GM23248 (cell line): ENCODE data around the gene IL24. TPM values are rescaled to one million over a fixed set of nuclear protein-coding genes. Genes with fewer than 3 reads are reported as not detected.

Experiments
- DNase-seq: peaks from one replicate; pipeline ENCODE4 v3.0.0-alpha.2; 2015
- H2AFZ ChIP-seq: fragments of 200-600 bp; sonication (generic); 2 replicates; pipeline ENCODE4 v1.6.1; 2016; ENCODE audit warnings: antibody characterized with exemption
- H3F3A ChIP-seq: fragments of 200-600 bp; sonication (generic); 2 replicates; pipeline ENCODE4 v1.6.1; 2016; ENCODE audit warnings: mild to moderate bottlenecking, antibody characterized with exemption, mixed run types; ENCODE audit not compliant: insufficient read depth
- H3K27ac ChIP-seq: fragments of 200-600 bp; sonication (generic); 2 replicates; pipeline ENCODE4 v1.5.1; 2016; ENCODE audit warnings: mild to moderate bottlenecking
- H3K27me3 ChIP-seq: fragments of 200-600 bp; sonication (generic); replicated peaks from 2 replicates; pipeline ENCODE4 v1.6.1; 2016; ENCODE audit warnings: mild to moderate bottlenecking; ENCODE audit not compliant: insufficient read depth
- H3K36me3 ChIP-seq: fragments of 200-600 bp; sonication (generic); 2 replicates; pipeline ENCODE4 v1.6.1; 2016; ENCODE audit warnings: low read depth, mild to moderate bottlenecking
- H3K4me1 ChIP-seq: fragments of 200-600 bp; sonication (generic); 2 replicates; pipeline ENCODE4 v1.6.1; 2016; ENCODE audit warnings: mild to moderate bottlenecking; ENCODE audit not compliant: insufficient read depth
- H3K4me2 ChIP-seq: fragments of 200-600 bp; sonication (generic); one replicate; pipeline ENCODE4 v1.6.1; 2016; ENCODE audit warnings: mild to moderate bottlenecking; ENCODE audit not compliant: unreplicated experiment
- H3K4me3 ChIP-seq: fragments of 200-600 bp; sonication (generic); 2 replicates; pipeline ENCODE4 v1.5.1; 2016; ENCODE audit warnings: mild to moderate bottlenecking
- H3K79me2 ChIP-seq: fragments of 200-600 bp; sonication (generic); 2 replicates; pipeline ENCODE4 v1.6.1; 2016; ENCODE audit warnings: mild to moderate bottlenecking; ENCODE audit not compliant: insufficient read depth
- H3K9ac ChIP-seq: fragments of 200-600 bp; sonication (generic); 2 replicates; pipeline ENCODE4 v1.6.1; 2016; ENCODE audit warnings: mild to moderate bottlenecking
- H3K9me2 ChIP-seq: fragments of 200-600 bp; sonication (generic); 2 replicates; pipeline ENCODE4 v1.6.1; 2016; ENCODE audit warnings: mixed run types, mild to moderate bottlenecking, moderate library complexity; ENCODE audit not compliant: insufficient read depth
- H3K9me3 ChIP-seq: fragments of 200-600 bp; sonication (generic); one replicate; pipeline ENCODE4 v1.6.1; 2017; ENCODE audit warnings: low read depth
- H4K20me1 ChIP-seq: fragments of 200-600 bp; sonication (generic); 2 replicates; pipeline ENCODE4 v1.6.0; 2016; ENCODE audit not compliant: insufficient read depth
- EZH2 ChIP-seq: fragments of 200-600 bp; sonication (generic); IDR thresholded peaks from 2 replicates; pipeline ENCODE4 v1.6.1; 2018; ENCODE audit warnings: antibody characterized with exemption, mild to moderate bottlenecking; ENCODE audit not compliant: insufficient read depth, poor library complexity, severe bottlenecking
- EZH2phosphoT487 ChIP-seq: fragments of 200-600 bp; sonication (generic); IDR thresholded peaks from 2 replicates; pipeline ENCODE4 v1.6.1; 2018; ENCODE audit warnings: antibody characterized with exemption, moderate library complexity, mild to moderate bottlenecking, low read depth; ENCODE audit not compliant: insufficient read depth
- WGBS, 2 experiments: methylation state at CpG; one replicate each; pipeline ENCODE4 v1.1.6; 2015 to 2017; ENCODE audit warnings: low lambda C conversion rate in 2 of 2, low coverage in 1 of 2; ENCODE audit errors: missing lambda C conversion rate in 2 of 2; 5-methylcytosine and 5-hydroxymethylcytosine counted together
- in situ Hi-C: fragments of 300-500 bp; cut with MboI; formaldehyde crosslinking; loops from 2 replicates; pipeline ENCODE4 v1.15.0; 2020
- polyA plus RNA-seq: library from polyadenylated mRNA; unstranded; fragments of >200 nt; fragmentation: Nextera tagmentation; extraction: Ambion mirVana; gene quantifications from 2 replicates; pipeline ENCODE4 v1.2.1, GENCODE V29; 2016
- total RNA-seq: library from RNA; depleted of rRNA; stranded (reverse); fragments of >200 nt; shearing (Covaris generic); gene quantifications from 2 replicates; pipeline ENCODE4 v1.2.3, GENCODE V29; 2014

IL24 gene
- total and polyA plus RNA-seq, 2 experiments from 2014 or later = 0.49 to 2.4 TPM

GRCh38 chr1:206904423-206905142 is 7.3 kb downstream of the IL24 start:
- in situ Hi-C loops = no loop called here
- H2AFZ ChIP-seq = no peak overlapping the region
- TF ChIP-seq EZH2 = no peak
- TF ChIP-seq EZH2phosphoT487 = no peak

GRCh38 chr1:206905295-206906164 is 8.3 kb downstream of the IL24 start:
- peaks cover 25% of the 10 kb centered on the region for H3F3A ChIP-seq
- in situ Hi-C loops = no loop called here
- TF ChIP-seq EZH2 = no peak
- TF ChIP-seq EZH2phosphoT487 = no peak
- H3K9ac ChIP-seq = no peak overlapping the region
- no peaks in the 10 kb centered on the region for H3K36me3 ChIP-seq
- no peaks in the 10 kb centered on the region for H3K79me2 ChIP-seq
- peak overlapping the region; percentile 28; the same call in 1 of the 2 replicates for H2AFZ ChIP-seq
- DNase-seq = peak; percentile 95
- H4K20me1 ChIP-seq = no peaks in the 10 kb centered on the region
- H3K27ac ChIP-seq = peak overlapping the region; percentile 71
- H3K27me3 ChIP-seq = no peaks in the 10 kb centered on the region
- H3K4me2 ChIP-seq = no peak overlapping the region
- no peaks in the 10 kb centered on the region for H3K9me2 ChIP-seq
- H3K4me3 ChIP-seq = no peak overlapping the region
- WGBS, 2 experiments = 24 to 27% methylated on average over 4 of the region's 4 CpGs
- H3K9me3 ChIP-seq = no peaks in the 10 kb centered on the region
- peaks cover 23% of the 10 kb centered on the region for H3K4me1 ChIP-seq

More at GRCh38 chr1:206904423-206905142, 7.3 kb downstream of the IL24 start:
- H3F3A ChIP-seq = peaks cover 23% of the 10 kb centered on the region
- 92 to 93% methylated on average over 10 of the region's 10 CpGs for WGBS, 2 experiments
- H3K4me3 ChIP-seq = no peak overlapping the region
- H4K20me1 ChIP-seq = no peaks in the 10 kb centered on the region
- no peak overlapping the region for H3K4me2 ChIP-seq
- no peaks in the 10 kb centered on the region for H3K9me3 ChIP-seq
- H3K27me3 ChIP-seq = no peaks in the 10 kb centered on the region
- DNase-seq = no peak
- peak overlapping the region; percentile 71 for H3K27ac ChIP-seq
- peaks cover 23% of the 10 kb centered on the region for H3K4me1 ChIP-seq
- no peak overlapping the region for H3K9ac ChIP-seq
- H3K79me2 ChIP-seq = no peaks in the 10 kb centered on the region
- H3K9me2 ChIP-seq = no peaks in the 10 kb centered on the region
- no peaks in the 10 kb centered on the region for H3K36me3 ChIP-seq

- Histone ChIP-seq H2AFZ (no peak overlapping the region), H3K4me1 (peaks cover 23% of the 10 kb centered on the region), H3F3A (peaks cover 30% of the 10 kb centered on the region), H4K20me1 (no peaks in the 10 kb centered on the region), H3K9ac (no peak overlapping the region), H3K27me3 (no peaks in the 10 kb centered on the region), H3K36me3 (no peaks in the 10 kb centered on the region), H3K9me3 (no peaks in the 10 kb centered on the region), H3K4me3 (no peak overlapping the region), H3K27ac (no peak overlapping the region), H3K4me2 (no peak overlapping the region), H3K9me2 (no peaks in the 10 kb centered on the region), H3K79me2 (no peaks in the 10 kb centered on the region)
- no peak for DNase-seq
- WGBS, 2 experiments = 89 to 93% methylated on average over 23 of the region's 23 CpGs
- in situ Hi-C loops = no loop called here
- TF ChIP-seq EZH2phosphoT487 (no peak), EZH2 (no peak)
Measured at GRCh38 chr1:206907304-206907991, 10.2 kb downstream of the IL24 start.

- 92 to 96% methylated on average over 10 of the region's 10 CpGs for WGBS, 2 experiments
- Histone ChIP-seq H3K4me1 (peaks cover 23% of the 10 kb centered on the region), H3F3A (peaks cover 30% of the 10 kb centered on the region), H3K4me2 (no peak overlapping the region), H3K79me2 (no peaks in the 10 kb centered on the region), H4K20me1 (no peaks in the 10 kb centered on the region), H3K9me2 (no peaks in the 10 kb centered on the region), H3K4me3 (no peak overlapping the region), H2AFZ (no peak overlapping the region), H3K27ac (no peak overlapping the region), H3K36me3 (no peaks in the 10 kb centered on the region), H3K9ac (no peak overlapping the region), H3K9me3 (no peaks in the 10 kb centered on the region), H3K27me3 (no peaks in the 10 kb centered on the region)
- in situ Hi-C loops = no loop called here
- DNase-seq = no peak
- no peak for TF ChIP-seq EZH2
- TF ChIP-seq EZH2phosphoT487 = no peak
Measured at GRCh38 chr1:206908038-206908437, 10.8 kb downstream of the IL24 start.
